GM12878 (cell line): Measurements from ENCODE around the gene TIMP3. TPM values are rescaled to one million over a fixed set of nuclear protein-coding genes. Genes with fewer than 3 reads are reported as not detected.

Experiments
- ATAC-seq: fragments of 200-7000 bp; cut with Tn5 transposase; 3 replicates; pipeline ENCODE4 v1.9.1; 2020; ENCODE audit warnings: mild to moderate bottlenecking, moderate library complexity
- BruUV-seq: library from RNA; stranded (reverse); fragments of 400-500 nt; replicated peaks from 2 replicates; lab custom pipeline; 2021; lab: Mats Ljungman, UMichigan
- CTCF ChIA-PET: fragments of 300-600 bp; sonication (Branson Sonifier 250); formaldehyde crosslinking; extraction: SDS; loops from one replicate; lab custom pipeline; 2021; ENCODE audit warnings: inconsistent platforms; lab: Yijun Ruan, JAX
- POLR2A ChIA-PET: fragments of 350-600 bp; formaldehyde crosslinking; extraction: SDS; loops from one replicate; lab custom pipeline; 2021; ENCODE audit warnings: inconsistent platforms; lab: Charles Lee
- RAD21 ChIA-PET: fragments of 300-600 bp; sonication (Branson Sonifier 250); formaldehyde crosslinking; loops from one replicate; lab custom pipeline; 2023; ENCODE audit warnings: antibody characterized with exemption; ENCODE audit not compliant: unreplicated experiment; lab: Charles Lee
- SMC1A ChIA-PET: fragments of 300-600 bp; sonication (Branson Sonifier 250); formaldehyde crosslinking; loops from one replicate; lab custom pipeline; 2023; ENCODE audit not compliant: unreplicated experiment, uncharacterized antibody; lab: Charles Lee
- DNase-seq: peaks from one replicate; pipeline ENCODE4 v3.0.0-alpha.2; 2011; ENCODE audit warnings: low read depth, low spot score
- FAIRE-seq: peaks from 3 replicates; lab custom pipeline; 2011; peaks lifted over from hg19 to GRCh38; lab: Jason Lieb, UNC
- H2AFZ ChIP-seq: 2 replicates; pipeline ENCODE4 v1.6.0; 2011; ENCODE audit warnings: low read depth, low read length, control low read depth; ENCODE audit not compliant: control insufficient read depth
- H3K27ac ChIP-seq: 2 replicates; pipeline ENCODE4 v1.5.1; 2011; ENCODE audit warnings: control low read depth; ENCODE audit not compliant: control insufficient read depth, insufficient read depth
- H3K27me3 ChIP-seq, 2 experiments: replicated peaks in 1 of 2; 2 replicates each; pipeline versions ENCODE4 v1.6.0 to v1.6.1; 2011; ENCODE audit warnings: low read length in 1 of 2; ENCODE audit not compliant: control insufficient read depth in 2 of 2, insufficient read depth in 2 of 2
- H3K36me3 ChIP-seq, 2 experiments: 2 replicates each; pipeline ENCODE4 v1.5.1; 2011; ENCODE audit warnings: low read length in 1 of 2; ENCODE audit not compliant: control insufficient read depth in 2 of 2, insufficient read depth in 2 of 2
- H3K4me1 ChIP-seq: 2 replicates; pipeline ENCODE4 v1.6.1; 2011; ENCODE audit warnings: mild to moderate bottlenecking, low read length, moderate library complexity, mixed read lengths; ENCODE audit not compliant: control insufficient read depth, insufficient read depth
- H3K4me2 ChIP-seq: 2 replicates; pipeline ENCODE4 v1.6.0; 2011; ENCODE audit warnings: control low read depth; ENCODE audit not compliant: control insufficient read depth, insufficient read depth
- H3K4me3 ChIP-seq: fragments of 200-600 bp; sonication (generic); 2 replicates; pipeline ENCODE4 v1.5.1; 2016
- H3K79me2 ChIP-seq: 2 replicates; pipeline ENCODE4 v1.6.0; 2011; ENCODE audit warnings: low read length; ENCODE audit not compliant: control insufficient read depth, insufficient read depth
- H3K9ac ChIP-seq: 2 replicates; pipeline ENCODE4 v1.8.0; 2011; ENCODE audit warnings: low read length, control low read depth, mixed read lengths; ENCODE audit not compliant: control insufficient read depth, insufficient read depth
- H3K9me3 ChIP-seq: replicated peaks from 3 replicates; pipeline ENCODE4 v1.5.1; 2011; ENCODE audit warnings: mild to moderate bottlenecking, low read length; ENCODE audit not compliant: control insufficient read depth, insufficient read depth
- H4K20me1 ChIP-seq: 2 replicates; pipeline ENCODE4 v1.6.0; 2011; ENCODE audit not compliant: control insufficient read depth, insufficient read depth
- EGR1 ChIP-seq, 2 experiments: IDR thresholded peaks; 1 replicate in 1 of 2; 2 replicates in 1 of 2; pipeline ENCODE4 v1.6.1; 2011 to 2012; ENCODE audit warnings: low read depth in 2 of 2, low read length in 2 of 2, borderline replicate concordance in 1 of 2, mild to moderate bottlenecking in 1 of 2, moderate library complexity in 1 of 2
- MLLT1 ChIP-seq: fragments of 450-650 bp; IDR thresholded peaks from 2 replicates; pipeline ENCODE4 v1.6.1; 2016; ENCODE audit warnings: mild to moderate bottlenecking
- NR2C2 ChIP-seq: IDR thresholded peaks from 2 replicates; pipeline ENCODE4 v1.6.1; 2011; ENCODE audit warnings: borderline replicate concordance, low read depth; ENCODE audit not compliant: control insufficient read depth, insufficient read length
- PAX8 ChIP-seq: fragments of 450-650 bp; IDR thresholded peaks from 2 replicates; pipeline ENCODE4 v1.6.1; 2017; ENCODE audit warnings: mild to moderate bottlenecking, moderate library complexity
- RUNX3 ChIP-seq: IDR thresholded peaks from 2 replicates; pipeline ENCODE4 v1.6.1; 2012; ENCODE audit warnings: low read length, inconsistent platforms
- SKIL ChIP-seq: fragments of 450-650 bp; IDR thresholded peaks from 2 replicates; pipeline ENCODE4 v1.6.1; 2017; ENCODE audit warnings: mild to moderate bottlenecking, low read depth, inconsistent platforms; ENCODE audit not compliant: poor library complexity, severe bottlenecking
- SREBF1 ChIP-seq: IDR thresholded peaks from 2 replicates; pipeline ENCODE4 v1.6.1; 2012; ENCODE audit warnings: mild to moderate bottlenecking, low read length
- YBX1 ChIP-seq: fragments of 450-650 bp; IDR thresholded peaks from 2 replicates; pipeline ENCODE4 v1.6.1; 2016; ENCODE audit warnings: antibody characterized with exemption
- WGBS: methylation state at CpG from one replicate; pipeline ENCODE4 v1.1.6; 2016; ENCODE audit warnings: low lambda C conversion rate; ENCODE audit not compliant: insufficient replicate concordance, insufficient coverage; ENCODE audit errors: missing lambda C conversion rate; 5-methylcytosine and 5-hydroxymethylcytosine counted together
- in situ Hi-C: fragments of 300-500 bp; cut with MboI; formaldehyde crosslinking; loops from 9 replicates; pipeline ENCODE4 v1.14.3; 2018; ENCODE audit warnings: mixed read lengths
- intact Hi-C: fragments of 100-400 bp; cut with micrococcal nuclease; formaldehyde crosslinking; loops from one replicate; pipeline ENCODE4 v1.14.2; 2022; ENCODE audit not compliant: unreplicated experiment
- polyA plus RNA-seq, 11 experiments: library from polyadenylated mRNA; depleted of rRNA in 4 of 11; unstranded in 6 of 11; stranded (reverse) in 5 of 11; fragments of >200 nt; fragmentation: Nextera tagmentation in 4 of 11; fragmentation: Illumina TruSeq in 1 of 11; extraction: Ambion mirVana in 4 of 11; extraction: Trizol in 1 of 11; gene quantifications; 1 replicate in 1 of 11; 2 replicates in 10 of 11; pipeline versions ENCODE4 v1.2.1 to v1.2.3, GENCODE V29; 2011 to 2016; ENCODE audit warnings: inconsistent platforms in 2 of 11, missing spikeins in 2 of 11, low read depth in 1 of 11
- total RNA-seq, 4 experiments: library from RNA; depleted of rRNA in 3 of 4; stranded (reverse); fragments of >200 nt in 3 of 4; fragmentation: Illumina TruSeq in 1 of 4; extraction: Trizol in 1 of 4; gene quantifications; 2 replicates each; pipeline versions ENCODE4 v1.2.1 to v1.2.3, GENCODE V29; 2013 to 2021
- TF ChIP-seq, protein P1 (sequence below): fragments of 450-650 bp; IDR thresholded peaks from 2 replicates; pipeline ENCODE4 v1.6.1; 2018; ENCODE audit warnings: borderline replicate concordance, mild to moderate bottlenecking; ENCODE audit not compliant: partially characterized antibody
- TF ChIP-seq, protein P2 (sequence below): fragments of 150-350 bp; IDR thresholded peaks from 2 replicates; pipeline ENCODE4 v1.6.1; 2016; ENCODE audit warnings: low read depth, low read length

The TIMP3 gene
- total and polyA plus RNA-seq, 10 of the 15 experiments (the other 5 are each of a cell fraction or from before 2014, with no cell fraction given), result 0.01 to 0.74 (median 0.27) TPM; not detected in 5

DNA sequence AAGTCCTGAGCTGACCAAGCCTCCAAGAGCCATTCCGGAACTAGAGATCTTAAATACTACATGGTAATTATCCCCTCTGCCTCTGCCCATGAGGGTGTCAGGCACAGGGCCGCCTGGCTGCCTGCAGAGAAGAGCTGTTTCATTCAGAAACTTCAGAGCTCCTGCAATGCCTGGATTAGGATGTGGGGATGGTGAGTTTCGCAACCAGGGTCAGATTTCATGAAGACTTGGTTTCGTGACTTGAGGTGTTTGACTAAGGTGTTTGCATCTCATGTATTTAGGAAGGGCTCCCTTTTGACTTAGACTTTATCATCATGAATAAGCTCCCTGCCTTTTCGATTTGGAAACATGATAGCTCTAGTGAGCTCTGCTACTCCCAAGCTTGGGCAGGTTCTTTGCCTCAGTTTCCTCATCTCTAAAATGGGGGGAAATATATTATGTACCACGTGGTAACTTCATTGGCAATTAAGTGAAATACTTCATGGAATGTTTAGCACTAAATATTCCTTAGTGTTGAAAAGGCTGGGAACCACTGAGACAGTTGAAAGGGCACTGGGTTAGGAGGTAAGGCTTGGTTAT is 9.1 kb downstream of the TIMP3 start (continued):
- TF ChIP-seq, protein P1, sequence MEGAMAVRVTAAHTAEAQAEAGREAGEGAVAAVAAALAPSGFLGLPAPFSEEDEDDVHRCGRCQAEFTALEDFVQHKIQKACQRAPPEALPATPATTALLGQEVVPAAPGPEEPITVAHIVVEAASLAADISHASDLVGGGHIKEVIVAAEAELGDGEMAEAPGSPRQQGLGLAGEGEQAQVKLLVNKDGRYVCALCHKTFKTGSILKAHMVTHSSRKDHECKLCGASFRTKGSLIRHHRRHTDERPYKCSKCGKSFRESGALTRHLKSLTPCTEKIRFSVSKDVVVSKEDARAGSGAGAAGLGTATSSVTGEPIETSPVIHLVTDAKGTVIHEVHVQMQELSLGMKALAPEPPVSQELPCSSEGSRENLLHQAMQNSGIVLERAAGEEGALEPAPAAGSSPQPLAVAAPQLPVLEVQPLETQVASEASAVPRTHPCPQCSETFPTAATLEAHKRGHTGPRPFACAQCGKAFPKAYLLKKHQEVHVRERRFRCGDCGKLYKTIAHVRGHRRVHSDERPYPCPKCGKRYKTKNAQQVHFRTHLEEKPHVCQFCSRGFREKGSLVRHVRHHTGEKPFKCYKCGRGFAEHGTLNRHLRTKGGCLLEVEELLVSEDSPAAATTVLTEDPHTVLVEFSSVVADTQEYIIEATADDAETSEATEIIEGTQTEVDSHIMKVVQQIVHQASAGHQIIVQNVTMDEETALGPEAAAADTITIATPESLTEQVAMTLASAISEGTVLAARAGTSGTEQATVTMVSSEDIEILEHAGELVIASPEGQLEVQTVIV, result no peak
- TF ChIP-seq RUNX3, result no peak
- TF ChIP-seq EGR1 (IDR thresholded peaks at IDR 0.05; ENCODE audit: borderline replicate concordance in 1 of 2, low read depth in 2 of 2, low read length in 2 of 2), result no peak
- no peak for TF ChIP-seq SREBF1
- TF ChIP-seq, all 136 proteins: peak for 0

DNA sequence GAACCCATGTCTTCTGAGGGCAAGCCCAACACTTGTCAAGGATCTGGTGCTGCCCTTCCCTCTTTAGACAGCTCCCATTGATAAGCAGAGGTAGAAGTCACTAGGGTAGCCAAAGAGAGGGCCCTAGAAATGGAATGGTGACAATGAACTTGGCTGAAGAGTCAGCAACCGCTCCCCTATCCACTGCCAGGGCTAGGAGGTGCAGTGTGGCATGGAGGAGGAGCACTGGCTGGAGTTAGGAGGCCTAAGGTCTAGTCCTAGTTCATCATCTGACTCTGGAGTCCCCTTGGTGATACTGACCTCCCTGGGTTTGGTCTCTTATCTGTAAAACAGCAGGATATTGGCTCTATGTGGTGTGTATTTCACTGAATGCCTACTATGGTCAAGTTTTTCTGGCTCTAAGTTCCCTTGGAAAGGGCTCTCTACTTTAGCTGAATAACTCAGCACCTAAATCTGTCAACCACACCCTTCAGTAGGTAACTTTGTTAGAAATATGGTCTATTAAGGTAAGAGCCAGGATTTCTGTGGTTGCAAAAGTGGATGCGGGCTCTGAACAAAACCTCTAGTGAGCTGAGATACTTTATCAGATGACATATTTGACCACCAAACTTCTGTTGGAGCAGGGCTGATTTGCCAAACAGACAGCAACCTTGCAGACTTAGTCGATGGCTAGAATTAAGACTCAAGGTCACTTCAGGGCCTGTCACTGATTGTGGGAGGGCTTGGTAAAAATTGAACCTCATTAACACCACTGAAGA is 10.5 kb downstream of the TIMP3 start:
- BruUV-seq, result no TSS peak
- no peaks in the 10 kb centered on the region for H3K9me3 ChIP-seq
- in situ Hi-C loops (loop anchor here (5.0 kb wide), 1 partner anchor 50 kb away; no protein-coding TSS in a partner anchor), intact Hi-C loops (no loop called here)
- DNase-seq (no peak), ATAC-seq (no peak), FAIRE-seq (no peak)
- H3K79me2 ChIP-seq, result no peaks in the 10 kb centered on the region
- H3K4me2 ChIP-seq, result no peak overlapping the region
- no peak overlapping the region for H3K27ac ChIP-seq
- H4K20me1 ChIP-seq, result no peaks in the 10 kb centered on the region
- no peak overlapping the region for H2AFZ ChIP-seq
- H3K9ac ChIP-seq, result no peak overlapping the region
- no peaks in the 10 kb centered on the region for H3K4me1 ChIP-seq
- H3K36me3 ChIP-seq, result no peaks in the 10 kb centered on the region
- ChIA-PET RAD21 (no interaction called here), SMC1A (no interaction called here), POLR2A (no interaction called here), CTCF (no interaction called here)
- no peak overlapping the region for H3K4me3 ChIP-seq
- 33% methylated on average over 3 of the region's 3 CpGs for WGBS
- peaks cover 0 to 2% of the 10 kb centered on the region in 2 experiments; a peak in 1 of 4 replicates for H3K27me3 ChIP-seq
- TF ChIP-seq NR2C2, result no peak
- TF ChIP-seq SKIL, result no peak
- TF ChIP-seq YBX1, result no peak
- TF ChIP-seq, protein P2, sequence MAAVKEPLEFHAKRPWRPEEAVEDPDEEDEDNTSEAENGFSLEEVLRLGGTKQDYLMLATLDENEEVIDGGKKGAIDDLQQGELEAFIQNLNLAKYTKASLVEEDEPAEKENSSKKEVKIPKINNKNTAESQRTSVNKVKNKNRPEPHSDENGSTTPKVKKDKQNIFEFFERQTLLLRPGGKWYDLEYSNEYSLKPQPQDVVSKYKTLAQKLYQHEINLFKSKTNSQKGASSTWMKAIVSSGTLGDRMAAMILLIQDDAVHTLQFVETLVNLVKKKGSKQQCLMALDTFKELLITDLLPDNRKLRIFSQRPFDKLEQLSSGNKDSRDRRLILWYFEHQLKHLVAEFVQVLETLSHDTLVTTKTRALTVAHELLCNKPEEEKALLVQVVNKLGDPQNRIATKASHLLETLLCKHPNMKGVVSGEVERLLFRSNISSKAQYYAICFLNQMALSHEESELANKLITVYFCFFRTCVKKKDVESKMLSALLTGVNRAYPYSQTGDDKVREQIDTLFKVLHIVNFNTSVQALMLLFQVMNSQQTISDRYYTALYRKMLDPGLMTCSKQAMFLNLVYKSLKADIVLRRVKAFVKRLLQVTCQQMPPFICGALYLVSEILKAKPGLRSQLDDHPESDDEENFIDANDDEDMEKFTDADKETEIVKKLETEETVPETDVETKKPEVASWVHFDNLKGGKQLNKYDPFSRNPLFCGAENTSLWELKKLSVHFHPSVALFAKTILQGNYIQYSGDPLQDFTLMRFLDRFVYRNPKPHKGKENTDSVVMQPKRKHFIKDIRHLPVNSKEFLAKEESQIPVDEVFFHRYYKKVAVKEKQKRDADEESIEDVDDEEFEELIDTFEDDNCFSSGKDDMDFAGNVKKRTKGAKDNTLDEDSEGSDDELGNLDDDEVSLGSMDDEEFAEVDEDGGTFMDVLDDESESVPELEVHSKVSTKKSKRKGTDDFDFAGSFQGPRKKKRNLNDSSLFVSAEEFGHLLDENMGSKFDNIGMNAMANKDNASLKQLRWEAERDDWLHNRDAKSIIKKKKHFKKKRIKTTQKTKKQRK, result no peak
- no peak for TF ChIP-seq PAX8
- no peak for TF ChIP-seq MLLT1
